Smooth muscle cell of the pulmonary artery (primary cell): ENCODE data around the gene H6PD. TPM values are rescaled to one million over a fixed set of nuclear protein-coding genes. Genes with fewer than 3 reads are reported as not detected.

Source experiments
- total RNA-seq: library from RNA; depleted of rRNA; stranded (reverse); fragments of >200 nt; gene quantifications from 2 replicates; pipeline ENCODE4 v1.2.3, GENCODE V29; 2014

Gene H6PD, protein sequence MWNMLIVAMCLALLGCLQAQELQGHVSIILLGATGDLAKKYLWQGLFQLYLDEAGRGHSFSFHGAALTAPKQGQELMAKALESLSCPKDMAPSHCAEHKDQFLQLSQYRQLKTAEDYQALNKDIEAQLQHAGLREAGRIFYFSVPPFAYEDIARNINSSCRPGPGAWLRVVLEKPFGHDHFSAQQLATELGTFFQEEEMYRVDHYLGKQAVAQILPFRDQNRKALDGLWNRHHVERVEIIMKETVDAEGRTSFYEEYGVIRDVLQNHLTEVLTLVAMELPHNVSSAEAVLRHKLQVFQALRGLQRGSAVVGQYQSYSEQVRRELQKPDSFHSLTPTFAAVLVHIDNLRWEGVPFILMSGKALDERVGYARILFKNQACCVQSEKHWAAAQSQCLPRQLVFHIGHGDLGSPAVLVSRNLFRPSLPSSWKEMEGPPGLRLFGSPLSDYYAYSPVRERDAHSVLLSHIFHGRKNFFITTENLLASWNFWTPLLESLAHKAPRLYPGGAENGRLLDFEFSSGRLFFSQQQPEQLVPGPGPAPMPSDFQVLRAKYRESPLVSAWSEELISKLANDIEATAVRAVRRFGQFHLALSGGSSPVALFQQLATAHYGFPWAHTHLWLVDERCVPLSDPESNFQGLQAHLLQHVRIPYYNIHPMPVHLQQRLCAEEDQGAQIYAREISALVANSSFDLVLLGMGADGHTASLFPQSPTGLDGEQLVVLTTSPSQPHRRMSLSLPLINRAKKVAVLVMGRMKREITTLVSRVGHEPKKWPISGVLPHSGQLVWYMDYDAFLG
- 31.3 and 45.3 TPM in 2 replicates for total RNA-seq

DNA sequence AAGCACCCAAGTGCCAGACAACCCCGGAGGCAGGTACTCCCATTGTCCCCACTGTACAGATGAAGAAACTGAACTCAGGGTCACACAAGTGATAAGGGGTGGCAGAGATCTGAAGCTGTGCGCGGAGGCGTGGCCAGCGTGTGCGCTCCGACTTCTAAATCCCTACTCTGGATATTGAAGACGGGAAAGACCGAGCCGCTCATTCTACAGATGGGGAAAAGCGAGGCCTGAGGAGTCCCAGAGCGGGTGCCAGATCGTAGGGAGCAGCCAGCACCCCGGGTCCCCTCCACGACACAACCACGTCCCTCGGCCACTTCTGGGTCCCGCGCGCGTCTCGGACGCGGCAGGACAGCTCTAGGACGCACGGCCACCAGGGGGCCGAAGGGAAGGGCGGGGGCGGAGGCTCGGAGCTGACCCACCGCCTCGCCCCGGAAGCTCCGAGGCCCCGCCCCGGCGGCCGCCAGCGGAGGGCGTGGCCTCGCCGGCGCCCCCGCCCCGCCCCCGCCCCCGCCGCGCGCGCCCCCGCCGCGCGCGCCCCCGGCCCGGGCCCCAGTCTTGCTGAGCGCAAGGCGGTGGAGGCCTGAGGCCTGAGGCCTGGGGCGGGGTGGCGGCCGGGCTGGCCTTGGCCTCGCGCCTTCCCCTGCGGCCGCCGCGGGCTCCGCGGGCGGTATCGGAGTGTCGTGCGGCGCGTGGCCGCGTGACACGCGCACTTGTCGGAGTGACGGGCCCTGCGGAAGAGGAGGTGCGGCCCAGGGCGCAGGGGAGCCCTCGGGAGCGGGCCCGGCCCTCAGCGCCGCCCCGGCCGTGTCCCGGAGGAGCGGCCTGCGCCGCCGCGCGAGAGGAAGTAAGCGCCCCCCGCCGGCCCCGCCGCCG lies at the start of gene H6PD:
H6PD (plus strand) TSS at position 552 of the 873 bp plus-strand sequence. CDS start 10,161 bp downstream, outside the sequence.

DNA sequence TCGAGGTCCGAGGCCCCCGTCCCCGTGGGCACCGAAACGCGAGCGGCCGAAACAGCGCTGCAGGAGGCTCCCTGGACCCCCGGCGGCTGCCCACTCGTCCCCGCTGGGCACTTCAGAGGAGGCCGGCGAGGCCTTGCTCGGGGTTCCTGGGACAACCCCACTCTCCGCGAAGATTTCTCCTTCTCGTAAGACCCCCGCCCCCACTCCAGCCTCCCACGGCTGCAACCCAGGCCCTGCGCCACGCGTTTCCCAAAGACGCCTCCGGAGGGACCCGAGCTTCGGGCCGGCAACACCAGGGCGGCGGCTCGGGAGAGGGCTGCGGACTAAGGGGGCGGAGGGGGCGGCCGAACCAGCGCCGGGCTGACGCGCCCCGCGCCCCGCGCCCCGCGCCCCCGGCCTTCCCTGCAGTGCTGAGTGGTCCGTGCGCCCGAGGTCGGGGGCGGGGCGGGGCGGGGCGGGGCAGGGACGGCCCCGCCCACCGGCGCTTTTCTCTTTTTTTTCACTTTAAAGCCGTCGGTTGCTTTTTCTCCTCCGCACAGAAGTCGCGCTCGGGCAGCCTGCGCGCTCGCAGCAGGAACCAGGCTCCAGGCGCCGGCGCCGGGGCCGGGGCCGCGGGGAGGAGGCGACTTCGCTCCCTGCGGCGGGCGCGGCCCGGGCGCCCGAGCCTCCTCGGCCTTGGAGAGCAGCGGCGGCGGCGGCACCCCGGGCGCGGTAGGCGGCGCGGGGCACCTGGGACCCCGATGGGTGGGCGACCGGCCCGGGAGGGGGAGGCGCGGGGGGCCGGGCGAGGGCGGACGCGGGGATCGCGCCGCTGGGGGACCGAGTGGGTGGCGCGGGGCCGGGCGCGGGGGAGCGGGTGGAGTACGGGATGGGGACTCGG lies 58.0 kb downstream of the H6PD start, which contains the start of gene SPSB1:
SPSB1 (plus strand) TSS at position 534 of the 880 bp plus-strand sequence. CDS start 62,998 bp downstream, outside the sequence.

Other genes starting within 250 kb of the H6PD start
- not detected in 2 replicates for gene SLC2A7, start 208.4 kb upstream of the H6PD start, total RNA-seq
- 3.7 and 25.9 TPM in 2 replicates for gene SLC2A5, start 165.1 kb upstream of the H6PD start, total RNA-seq
- 3.8 and 4.3 TPM in 2 replicates for gene GPR157, start 105.7 kb upstream of the H6PD start, total RNA-seq
- gene SPSB1, start 58.1 kb downstream of the H6PD start, total RNA-seq, result 21.6 and 33.2 TPM in 2 replicates